Measurements from ENCODE around the gene DLGAP4. TPM values are rescaled to one million over a fixed set of nuclear protein-coding genes. Genes with fewer than 3 reads are reported as not detected.
A peak's percentile ranks its signal among the peaks of the same experiment; 100 is the strongest.

The DLGAP4 gene
- total RNA-seq, 2 donors from 2014 or later = 23.1 to 60.0 TPM

- Histone ChIP-seq H3K27me3 (peaks cover 3 to 13% of the 10 kb centered on the region in 2 donors), H3K36me3 (replicated peaks in 1 of 2; ENCODE audit: insufficient read depth in 1 of 2, low read depth in 2 of 2) (no peaks in the 10 kb centered on the region), H3K4me1 (peaks cover 15% of the 10 kb centered on the region), H3K9me3 (no peaks in the 10 kb centered on the region), H3K27ac (no peak overlapping the region), H3K4me3 (no peak overlapping the region)
- 4 to 60% methylated on average over 2 to 63 of the region's 70 CpGs for WGBS, 2 donors
- ATAC-seq (peak; percentile 43), DNase-seq (peak in 1 of 4 donors; percentile 14)
- intact Hi-C loops (cut with DNase I) = no loop called here
- TF ChIP-seq CTCF (IDR thresholded peaks at IDR 0.05) (no peak), POLR2A (IDR thresholded peaks at IDR 0.05) (no peak)
These were observed 643 bp downstream of the DLGAP4 start for GRCh38 chr20:36306553-36307411.

GRCh38 chr20:36307412-36308325, 1.5 kb downstream of the DLGAP4 start:
- Histone ChIP-seq H3K4me3 (no peak overlapping the region), H3K27me3 (peaks cover 3 to 13% of the 10 kb centered on the region in 2 donors)

DNA sequence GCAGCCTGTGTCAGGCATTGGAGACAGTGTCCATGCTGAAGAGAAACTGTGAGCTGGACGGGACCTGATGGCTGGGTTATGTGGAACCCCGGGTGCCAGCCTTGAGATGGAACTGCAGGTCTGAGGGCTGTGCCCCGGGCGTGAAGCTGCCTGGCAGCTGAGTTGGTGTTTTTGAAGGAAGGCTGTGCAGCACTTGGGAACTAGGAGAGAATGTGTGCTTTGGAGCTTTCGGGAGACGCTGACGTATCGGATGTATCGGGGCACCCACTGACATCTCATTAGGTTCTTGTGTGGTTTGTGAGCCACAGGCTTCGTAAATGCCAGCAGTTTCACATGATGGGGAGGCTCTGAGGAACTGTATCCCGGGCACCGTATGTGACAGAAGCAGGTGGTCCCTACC, 2.2 kb downstream of the DLGAP4 start:
- WGBS, 2 donors = 85 to 86% methylated on average over 11 to 12 of the region's 12 CpGs
- ATAC-seq = no peak
- Histone ChIP-seq H3K9me3 (no peaks in the 10 kb centered on the region), H3K27me3 (peaks cover 3 to 13% of the 10 kb centered on the region in 2 donors), H3K4me3 (no peak overlapping the region), H3K4me1 (peaks cover 15% of the 10 kb centered on the region), H3K27ac (no peak overlapping the region), H3K36me3 (replicated peaks in 1 of 2; ENCODE audit: insufficient read depth in 1 of 2, low read depth in 2 of 2) (no peaks in the 10 kb centered on the region)
- no peak for DNase-seq
- TF ChIP-seq POLR2A (IDR thresholded peaks at IDR 0.05) = no peak
- no peak for TF ChIP-seq CTCF (IDR thresholded peaks at IDR 0.05)
- intact Hi-C loops (cut with DNase I) = no loop called here

More at GRCh38 chr20:36307412-36308325, 1.5 kb downstream of the DLGAP4 start:
- Histone ChIP-seq H3K27ac (no peak overlapping the region), H3K4me1 (peaks cover 15% of the 10 kb centered on the region), H3K9me3 (no peaks in the 10 kb centered on the region), H3K36me3 (replicated peaks in 1 of 2; ENCODE audit: insufficient read depth in 1 of 2, low read depth in 2 of 2) (no peaks in the 10 kb centered on the region)
- 58 to 69% methylated on average over 9 to 21 of the region's 21 CpGs for WGBS, 2 donors
- TF ChIP-seq CTCF (IDR thresholded peaks at IDR 0.05) (no peak), POLR2A (IDR thresholded peaks at IDR 0.05) (no peak)
- DNase-seq (no peak), ATAC-seq (no peak)
- intact Hi-C loops (cut with DNase I) = no loop called here

- H3K4me1 ChIP-seq = peaks cover 15% of the 10 kb centered on the region
- no peaks in the 10 kb centered on the region for H3K9me3 ChIP-seq
- H3K4me3 ChIP-seq = no peak overlapping the region
- no peak overlapping the region for H3K27ac ChIP-seq
- no peaks in the 10 kb centered on the region for H3K36me3 ChIP-seq (replicated peaks in 1 of 2; ENCODE audit: insufficient read depth in 1 of 2, low read depth in 2 of 2)
- H3K27me3 ChIP-seq = peaks cover 3 to 13% of the 10 kb centered on the region in 2 donors
- ATAC-seq (no peak), DNase-seq (no peak)
- WGBS, 2 donors = 68 to 69% methylated on average over 12 of the region's 12 CpGs
- TF ChIP-seq POLR2A (IDR thresholded peaks at IDR 0.05) = no peak
- no peak for TF ChIP-seq CTCF (IDR thresholded peaks at IDR 0.05)
- intact Hi-C loops (cut with DNase I) = no loop called here
These were observed 2.8 kb downstream of the DLGAP4 start for GRCh38 chr20:36308986-36309385.

Measured in body of pancreas (tissue), 4 donors.